Measurements from ENCODE around the gene MED16. TPM values are rescaled to one million over a fixed set of nuclear protein-coding genes. Genes with fewer than 3 reads are reported as not detected.

Gene MED16
- total RNA-seq, 1 experiment from 2014 or later, result 83.0 TPM

DNA sequence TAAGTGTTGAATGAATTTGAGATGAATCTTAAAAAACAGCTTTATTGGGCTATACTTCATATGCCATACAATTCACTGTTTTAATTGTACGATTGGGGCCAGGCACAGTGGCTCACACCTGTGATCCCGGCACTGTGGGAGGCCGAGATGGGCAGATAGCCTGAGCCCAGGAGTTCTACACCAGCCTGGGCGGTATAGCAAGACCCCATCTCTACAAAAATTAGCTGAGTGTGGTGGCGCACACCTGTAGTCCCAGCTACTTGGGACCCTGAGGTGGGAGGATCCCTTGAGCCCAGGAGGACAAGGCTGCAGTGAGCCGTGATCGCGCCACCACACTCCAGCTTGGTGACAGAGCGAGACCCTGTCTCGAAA, 43.2 kb upstream of the MED16 start:
- H3K36me3 ChIP-seq (ENCODE audit: insufficient read depth, low read length, poor library complexity, severe bottlenecking), result no peaks in the 10 kb centered on the region
- H3K4me3 ChIP-seq (ENCODE audit: low read depth, low read length, poor library complexity, severe bottlenecking), result no peak overlapping the region
- intact Hi-C loops (cut with micrococcal nuclease; ENCODE audit: unreplicated experiment), result no loop called here
- no peaks in the 10 kb centered on the region for H3K9me3 ChIP-seq (ENCODE audit: low read depth, low read length, poor library complexity, severe bottlenecking)
- TF ChIP-seq, protein P1, sequence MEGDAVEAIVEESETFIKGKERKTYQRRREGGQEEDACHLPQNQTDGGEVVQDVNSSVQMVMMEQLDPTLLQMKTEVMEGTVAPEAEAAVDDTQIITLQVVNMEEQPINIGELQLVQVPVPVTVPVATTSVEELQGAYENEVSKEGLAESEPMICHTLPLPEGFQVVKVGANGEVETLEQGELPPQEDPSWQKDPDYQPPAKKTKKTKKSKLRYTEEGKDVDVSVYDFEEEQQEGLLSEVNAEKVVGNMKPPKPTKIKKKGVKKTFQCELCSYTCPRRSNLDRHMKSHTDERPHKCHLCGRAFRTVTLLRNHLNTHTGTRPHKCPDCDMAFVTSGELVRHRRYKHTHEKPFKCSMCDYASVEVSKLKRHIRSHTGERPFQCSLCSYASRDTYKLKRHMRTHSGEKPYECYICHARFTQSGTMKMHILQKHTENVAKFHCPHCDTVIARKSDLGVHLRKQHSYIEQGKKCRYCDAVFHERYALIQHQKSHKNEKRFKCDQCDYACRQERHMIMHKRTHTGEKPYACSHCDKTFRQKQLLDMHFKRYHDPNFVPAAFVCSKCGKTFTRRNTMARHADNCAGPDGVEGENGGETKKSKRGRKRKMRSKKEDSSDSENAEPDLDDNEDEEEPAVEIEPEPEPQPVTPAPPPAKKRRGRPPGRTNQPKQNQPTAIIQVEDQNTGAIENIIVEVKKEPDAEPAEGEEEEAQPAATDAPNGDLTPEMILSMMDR (conservative IDR thresholded peaks at IDR 0.05; ENCODE audit: low read depth, low read length), result no peak
- no peak for TF ChIP-seq EZH2 (IDR thresholded peaks at IDR 0.05; ENCODE audit: borderline replicate concordance, low read depth, low read length, poor library complexity, severe bottlenecking)
- no TSS peak for BruUV-seq (replicated peaks)
- no peak overlapping the region for H3K27ac ChIP-seq (ENCODE audit: low read depth, low read length, poor library complexity, severe bottlenecking)
- POLR2A ChIA-PET (ENCODE audit: low non-redundant PET), result no interaction called here
- DNase-seq (ENCODE audit: low spot score), result no peak
- no peaks in the 10 kb centered on the region for H3K27me3 ChIP-seq (replicated peaks; ENCODE audit: insufficient read depth, low read depth, low read length, poor library complexity)
- CTCF ChIA-PET, result no interaction called here
- H3K4me1 ChIP-seq (ENCODE audit: insufficient read depth, low read length, poor library complexity, severe bottlenecking), result peaks cover 10% of the 10 kb centered on the region

DNA sequence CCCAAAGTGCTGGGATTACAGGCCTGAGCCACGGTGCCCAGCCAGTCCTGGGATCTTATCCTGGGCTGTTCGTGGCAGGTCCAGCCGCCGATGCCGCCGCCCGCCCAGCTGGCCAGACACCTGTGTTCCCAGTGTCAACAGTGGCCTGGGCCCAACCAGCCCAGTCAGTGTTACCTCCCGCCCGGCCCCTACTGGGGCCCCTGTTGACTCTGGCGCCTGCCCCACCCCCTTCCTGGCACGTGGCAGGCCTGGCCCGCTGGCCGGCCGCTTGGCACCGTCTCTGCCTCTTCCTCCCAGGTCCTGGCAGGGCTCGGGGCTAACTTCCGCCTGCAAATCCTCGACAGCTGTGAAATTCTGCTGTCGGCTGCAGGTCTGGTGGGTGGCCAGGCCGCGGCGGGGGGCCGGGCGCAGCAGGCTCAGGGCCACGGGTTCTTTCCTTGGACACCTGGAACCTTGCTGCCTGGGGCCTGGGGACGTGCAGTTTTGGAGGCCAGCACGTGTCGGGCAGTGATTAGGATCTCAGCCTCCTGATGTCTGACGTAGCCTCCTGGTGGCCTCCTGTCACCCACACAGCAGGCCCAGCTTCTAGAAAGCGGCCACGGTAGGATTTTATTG, 42.0 kb upstream of the MED16 start:
- H3K4me1 ChIP-seq (ENCODE audit: insufficient read depth, low read length, poor library complexity, severe bottlenecking), result no peaks in the 10 kb centered on the region
- no TSS peak for BruUV-seq (replicated peaks)
- no peak overlapping the region for H3K4me3 ChIP-seq (ENCODE audit: low read depth, low read length, poor library complexity, severe bottlenecking)
- no peaks in the 10 kb centered on the region for H3K9me3 ChIP-seq (ENCODE audit: low read depth, low read length, poor library complexity, severe bottlenecking)
- ChIA-PET CTCF (interaction anchor here (0.6 kb wide), 1 partner anchor 92 kb away, joined by 4 read pairs; no protein-coding TSS in a partner anchor), POLR2A (ENCODE audit: low non-redundant PET) (no interaction called here)
- peaks cover 3% of the 10 kb centered on the region for H3K36me3 ChIP-seq (ENCODE audit: insufficient read depth, low read length, poor library complexity, severe bottlenecking)
- no peak for TF ChIP-seq EZH2 (IDR thresholded peaks at IDR 0.05; ENCODE audit: borderline replicate concordance, low read depth, low read length, poor library complexity, severe bottlenecking)
- TF ChIP-seq, protein P1 (conservative IDR thresholded peaks at IDR 0.05; ENCODE audit: low read depth, low read length), result no peak
- intact Hi-C loops (cut with micrococcal nuclease; ENCODE audit: unreplicated experiment), result no loop called here
- H3K27ac ChIP-seq (ENCODE audit: low read depth, low read length, poor library complexity, severe bottlenecking), result no peak overlapping the region
- H3K27me3 ChIP-seq (replicated peaks; ENCODE audit: insufficient read depth, low read depth, low read length, poor library complexity), result no peaks in the 10 kb centered on the region
- DNase-seq (ENCODE audit: low spot score), result no peak

DNA sequence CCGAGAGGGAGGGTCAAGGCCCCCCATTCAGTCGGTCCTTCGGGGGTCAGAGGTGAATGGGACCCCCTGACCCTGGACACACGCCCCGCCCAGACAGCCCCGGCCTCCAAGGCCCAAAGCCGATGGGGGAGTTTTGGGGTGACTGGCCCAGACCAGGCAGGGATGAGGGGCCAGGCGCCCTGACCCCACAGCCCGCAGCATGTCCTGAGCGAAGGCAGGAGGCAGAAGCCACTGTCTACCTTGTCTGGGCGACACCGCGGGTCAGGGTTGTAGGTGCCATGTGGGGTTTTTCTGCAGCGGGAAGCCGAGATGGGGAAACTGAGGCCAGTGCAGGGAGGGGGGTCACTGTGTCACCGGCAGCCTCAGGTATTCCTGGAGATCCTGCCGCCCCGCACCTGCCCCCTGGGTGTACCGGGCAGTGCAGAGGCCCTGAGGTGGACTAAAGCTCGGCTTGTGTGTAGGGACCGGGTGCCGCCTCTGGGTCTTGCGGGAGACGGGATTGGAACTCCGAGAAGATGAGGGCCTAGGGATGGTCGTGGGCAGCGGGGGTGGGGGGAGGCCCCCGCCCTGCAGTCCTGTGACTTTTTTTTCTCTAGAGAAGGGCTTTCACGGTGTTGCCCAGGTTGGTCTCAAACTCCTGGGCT, 41.3 kb upstream of the MED16 start:
- no peak overlapping the region for H3K4me3 ChIP-seq (ENCODE audit: low read depth, low read length, poor library complexity, severe bottlenecking)
- CTCF ChIA-PET, result no interaction called here
- POLR2A ChIA-PET (ENCODE audit: low non-redundant PET), result interaction anchor here (0.5 kb wide), 1 partner anchor 104 kb away, joined by 3 read pairs; no protein-coding TSS in a partner anchor

More for the DNA sequence above, 41.3 kb upstream of the MED16 start:
- H3K27ac ChIP-seq (ENCODE audit: low read depth, low read length, poor library complexity, severe bottlenecking), result no peak overlapping the region
- TF ChIP-seq, protein P1 (conservative IDR thresholded peaks at IDR 0.05; ENCODE audit: low read depth, low read length), result no peak
- TF ChIP-seq EZH2 (IDR thresholded peaks at IDR 0.05; ENCODE audit: borderline replicate concordance, low read depth, low read length, poor library complexity, severe bottlenecking), result no peak
- peaks cover 3% of the 10 kb centered on the region for H3K36me3 ChIP-seq (ENCODE audit: insufficient read depth, low read length, poor library complexity, severe bottlenecking)
- DNase-seq (ENCODE audit: low spot score), result no peak
- BruUV-seq (replicated peaks), result no TSS peak
- H3K9me3 ChIP-seq (ENCODE audit: low read depth, low read length, poor library complexity, severe bottlenecking), result no peaks in the 10 kb centered on the region
- H3K27me3 ChIP-seq (replicated peaks; ENCODE audit: insufficient read depth, low read depth, low read length, poor library complexity), result no peaks in the 10 kb centered on the region
- no peaks in the 10 kb centered on the region for H3K4me1 ChIP-seq (ENCODE audit: insufficient read depth, low read length, poor library complexity, severe bottlenecking)
- intact Hi-C loops (cut with micrococcal nuclease; ENCODE audit: unreplicated experiment), result no loop called here
